H1 (cell line): ENCODE measurements around the gene RAET1L. TPM values are rescaled to one million over a fixed set of nuclear protein-coding genes. Genes with fewer than 3 reads are reported as not detected.

ENCODE experiments used
- CTCF ChIA-PET: fragments of 300-600 bp; sonication (Branson Sonifier 250); formaldehyde crosslinking; loops from one replicate; lab custom pipeline; 2021; ENCODE audit not compliant: partially characterized antibody; lab: Charles Lee
- POLR2A ChIA-PET: fragments of 300-600 bp; sonication (Branson Sonifier 250); formaldehyde crosslinking; loops from one replicate; lab custom pipeline; 2021; ENCODE audit warnings: inconsistent platforms; ENCODE audit not compliant: partially characterized antibody; lab: Charles Lee
- DNase-seq, 2 experiments: peaks; one replicate each; pipeline versions ENCODE4 v3.0.0 to v3.0.0-alpha.2; 2010 to 2022; ENCODE audit warnings: low spot score in 2 of 2, low read depth in 1 of 2, mixed read lengths in 1 of 2
- FAIRE-seq: peaks from 2 replicates; lab custom pipeline; 2011; peaks lifted over from hg19 to GRCh38; lab: Jason Lieb, UNC
- H2AFZ ChIP-seq: 2 replicates; pipeline ENCODE4 v1.8.1; 2012; ENCODE audit warnings: low read length, inconsistent platforms
- H2AK5ac ChIP-seq: 2 replicates; pipeline ENCODE4 v1.6.1; 2013; ENCODE audit warnings: low read depth, low read length
- H2BK120ac ChIP-seq: replicated peaks from 2 replicates; pipeline ENCODE3; 2013; ENCODE audit warnings: low read depth, low read length, inconsistent platforms
- H2BK12ac ChIP-seq: 2 replicates; pipeline ENCODE4 v1.6.1; 2013; ENCODE audit warnings: low read depth, low read length
- H2BK15ac ChIP-seq: 2 replicates; pipeline ENCODE4 v1.6.1; 2013; ENCODE audit warnings: low read length
- H2BK20ac ChIP-seq: 2 replicates; pipeline ENCODE4 v1.6.1; 2013; ENCODE audit warnings: low read length
- H2BK5ac ChIP-seq: 2 replicates; pipeline ENCODE4 v1.6.1; 2013; ENCODE audit warnings: low read depth, low read length
- H3K14ac ChIP-seq: 2 replicates; pipeline ENCODE4 v1.6.1; 2013; ENCODE audit warnings: inconsistent platforms; ENCODE audit not compliant: insufficient read length
- H3K18ac ChIP-seq: 2 replicates; pipeline ENCODE4 v1.6.1; 2013; ENCODE audit warnings: low read length; ENCODE audit errors: extremely low read depth
- H3K23ac ChIP-seq: 2 replicates; pipeline ENCODE4 v1.6.1; 2013; ENCODE audit warnings: inconsistent platforms; ENCODE audit not compliant: insufficient read length
- H3K23me2 ChIP-seq: 2 replicates; pipeline ENCODE4 v1.6.1; 2013; ENCODE audit warnings: low read depth, low read length
- H3K27ac ChIP-seq: 2 replicates; pipeline ENCODE4 v1.6.1; 2011; ENCODE audit warnings: low read depth, low read length, inconsistent platforms
- H3K27me3 ChIP-seq, 4 experiments: replicated peaks in 1 of 4; 1 replicate in 1 of 4; 2 replicates in 3 of 4; pipeline versions ENCODE4 v1.6.1 to v1.8.1; 2011 to 2013; ENCODE audit warnings: low read length in 3 of 4, mild to moderate bottlenecking in 3 of 4, inconsistent platforms in 2 of 4, mixed read lengths in 2 of 4, moderate library complexity in 1 of 4; ENCODE audit not compliant: control insufficient read depth in 3 of 4, insufficient read depth in 3 of 4; ENCODE audit errors: extremely low read depth in 1 of 4
- H3K36me3 ChIP-seq, 4 experiments: 2 replicates each; pipeline versions ENCODE4 v1.6.1 to v1.8.1; 2011 to 2013; ENCODE audit warnings: mild to moderate bottlenecking in 4 of 4, low read length in 3 of 4, moderate library complexity in 2 of 4, control low read depth in 1 of 4, inconsistent platforms in 1 of 4; ENCODE audit not compliant: insufficient read depth in 4 of 4, control insufficient read depth in 2 of 4
- H3K4ac ChIP-seq: replicated peaks from 2 replicates; pipeline ENCODE3; 2013; ENCODE audit warnings: low read length, low read depth, mixed read lengths, inconsistent platforms; ENCODE audit not compliant: insufficient read length
- H3K4me1 ChIP-seq, 4 experiments: replicated peaks in 1 of 4; 1 replicate in 1 of 4; 2 replicates in 3 of 4; pipeline versions ENCODE4 v1.6.1 to v1.8.1; 2011 to 2013; ENCODE audit warnings: low read length in 3 of 4, inconsistent platforms in 2 of 4, mixed read lengths in 1 of 4; ENCODE audit not compliant: insufficient read depth in 4 of 4, control insufficient read depth in 3 of 4
- H3K4me2 ChIP-seq, 2 experiments: 2 replicates each; pipeline versions ENCODE4 v1.6.1 to v1.8.1; 2011 to 2013; ENCODE audit warnings: low read depth in 2 of 2, low read length in 2 of 2, control low read depth in 1 of 2, inconsistent platforms in 1 of 2, mild to moderate bottlenecking in 1 of 2; ENCODE audit not compliant: insufficient read depth in 1 of 2
- H3K4me3 ChIP-seq, 4 experiments: fragments of 200-600, 300-600 bp in 1 of 4; sonication (generic), shearing (Covaris generic), sonication (Bioruptor Twin) in 1 of 4; 2 replicates each; pipeline versions ENCODE4 v1.5.1 to v1.8.1; 2011 to 2016; ENCODE audit warnings: low read length in 4 of 4, low read depth in 3 of 4, control low read depth in 2 of 4, inconsistent platforms in 2 of 4, mild to moderate bottlenecking in 2 of 4, mixed read lengths in 1 of 4, moderate library complexity in 1 of 4; ENCODE audit not compliant: insufficient read depth in 2 of 4; ENCODE audit errors: extremely low read depth in 1 of 4
- H3K56ac ChIP-seq: replicated peaks from 2 replicates; pipeline ENCODE3; 2013; ENCODE audit warnings: low read depth, mild to moderate bottlenecking, mixed read lengths, low read length, inconsistent platforms; ENCODE audit not compliant: insufficient read length
- H3K79me1 ChIP-seq: 2 replicates; pipeline ENCODE4 v1.6.1; 2013; ENCODE audit warnings: low read depth, low read length, control low read depth
- H3K79me2 ChIP-seq, 2 experiments: 2 replicates each; pipeline versions ENCODE4 v1.6.1 to v1.8.1; 2012 to 2013; ENCODE audit warnings: low read length in 2 of 2, mild to moderate bottlenecking in 2 of 2, inconsistent platforms in 1 of 2; ENCODE audit not compliant: insufficient read depth in 2 of 2, control insufficient read depth in 1 of 2
- H3K9ac ChIP-seq, 4 experiments: replicated peaks in 1 of 4; 1 replicate in 1 of 4; 2 replicates in 3 of 4; pipeline versions ENCODE4 v1.6.1 to v1.8.1; 2011 to 2013; ENCODE audit warnings: low read depth in 3 of 4, low read length in 3 of 4, control low read depth in 2 of 4, mild to moderate bottlenecking in 2 of 4, moderate library complexity in 2 of 4, inconsistent platforms in 1 of 4; ENCODE audit errors: extremely low read depth in 1 of 4
- H3K9me3 ChIP-seq, 2 experiments: 2 replicates each; pipeline versions ENCODE4 v1.6.1 to v1.8.1; 2012 to 2013; ENCODE audit warnings: mild to moderate bottlenecking in 2 of 2, moderate library complexity in 2 of 2, control low read depth in 1 of 2, inconsistent platforms in 1 of 2, low read depth in 1 of 2, low read length in 1 of 2, mixed read lengths in 1 of 2; ENCODE audit not compliant: insufficient read depth in 2 of 2
- H4K20me1 ChIP-seq, 2 experiments: replicated peaks in 1 of 2; 2 replicates each; pipeline versions ENCODE3 to v1.8.1; 2011 to 2013; ENCODE audit warnings: inconsistent platforms in 2 of 2, low read length in 2 of 2, mild to moderate bottlenecking in 1 of 2; ENCODE audit not compliant: insufficient read depth in 2 of 2, control insufficient read depth in 1 of 2
- H4K5ac ChIP-seq: 2 replicates; pipeline ENCODE4 v1.6.1; 2013; ENCODE audit warnings: low read length, low read depth, mixed read lengths, inconsistent platforms; ENCODE audit not compliant: insufficient read length
- H4K8ac ChIP-seq: 2 replicates; pipeline ENCODE4 v1.8.0; 2013; ENCODE audit warnings: mild to moderate bottlenecking, moderate library complexity, low read length, inconsistent platforms; ENCODE audit not compliant: insufficient read depth; ENCODE audit errors: extremely low read depth
- H4K91ac ChIP-seq: replicated peaks from 2 replicates; pipeline ENCODE3; 2013; ENCODE audit warnings: low read length, mixed read lengths, inconsistent platforms; ENCODE audit not compliant: insufficient read length
- EZH2 ChIP-seq: fragments of 200-600 bp; sonication (generic); IDR thresholded peaks from 2 replicates; pipeline ENCODE4 v1.7.1; 2012; ENCODE audit warnings: low read depth, mild to moderate bottlenecking, moderate library complexity, low read length, inconsistent platforms; ENCODE audit not compliant: severe bottlenecking
- ZNF274 ChIP-seq: IDR thresholded peaks from 2 replicates; pipeline ENCODE4 v1.7.0; 2012; ENCODE audit warnings: low read length, borderline replicate concordance; ENCODE audit errors: extremely low read depth
- WGBS, 2 experiments: shearing (Covaris generic) in 1 of 2; methylation state at CpG; one replicate each; pipeline versions ENCODE4 v1.1.6 to v1.1.7; 2013 to 2015; ENCODE audit warnings: low lambda C conversion rate in 2 of 2, mixed read lengths in 2 of 2, inconsistent platforms in 1 of 2, low coverage in 1 of 2, missing lambda C conversion rate in 1 of 2; ENCODE audit not compliant: insufficient replicate concordance in 2 of 2, insufficient coverage in 1 of 2, insufficient read length in 1 of 2; ENCODE audit errors: extremely low coverage in 1 of 2, missing lambda C conversion rate in 1 of 2; 5-methylcytosine and 5-hydroxymethylcytosine counted together
- polyA plus RNA-seq, 7 experiments: library from polyadenylated mRNA; depleted of rRNA in 3 of 7; stranded (reverse) in 5 of 7; unstranded in 2 of 7; fragments of >200 nt in 5 of 7; fragments of 200-250 nt in 2 of 7; gene quantifications; 1 replicate in 5 of 7; 2 replicates in 1 of 7; 4 replicates in 1 of 7; pipeline versions ENCODE4 v1.2.1 to v1.2.3, GENCODE V29; 2011 to 2013; ENCODE audit warnings: missing spikeins in 2 of 7, mixed read lengths in 2 of 7
- total RNA-seq: library from RNA; stranded (reverse); fragmentation: NEBNext Ultra II Directional; extraction: Animal tissue kit (Norgen Biotek cat#: 25700); gene quantifications from 2 replicates; pipeline ENCODE4 v1.2.1, GENCODE V29; 2021
- TF ChIP-seq, protein P1 (sequence below): IDR thresholded peaks from 2 replicates; pipeline ENCODE4 v1.6.1; 2011; ENCODE audit warnings: low read length, improper control_type of control experiment

Gene RAET1L
- total and polyA plus RNA-seq, 2 of the 8 experiments (the other 6 are each of a cell fraction or from before 2014, with no cell fraction given) = not detected

DNA sequence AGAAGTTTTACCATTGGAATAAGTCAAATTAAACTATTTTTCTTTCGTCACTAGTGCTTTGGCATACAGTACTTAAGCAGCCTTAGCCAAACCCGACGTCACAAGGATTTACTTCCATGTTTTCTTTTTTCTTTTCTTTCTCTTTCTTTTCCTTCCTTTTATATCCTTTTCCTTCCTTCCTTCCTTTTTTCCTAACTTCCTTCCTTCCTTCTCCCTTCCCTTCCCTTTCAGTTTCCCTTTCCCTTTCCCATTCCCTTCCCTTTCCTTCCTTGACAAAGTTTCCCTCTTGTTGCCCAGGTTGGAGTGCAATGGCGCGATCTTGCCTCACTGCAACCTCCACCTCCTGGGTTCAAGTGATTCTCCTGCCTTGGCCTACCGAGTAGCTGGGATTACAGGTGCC lies 33.7 kb upstream of the RAET1L start:
- Histone ChIP-seq H3K4me1 (no peaks in the 10 kb centered on the region), H3K23ac (no peak overlapping the region), H2BK12ac (no peak overlapping the region), H3K4ac (no peak overlapping the region), H4K20me1 (peaks cover 0 to 2% of the 10 kb centered on the region in 2 experiments), H3K36me3 (no peaks in the 10 kb centered on the region), H3K27me3 (peaks cover 0 to 2% (median 0%) of the 10 kb centered on the region in 4 experiments; a peak in 3 of 7 replicates), H3K23me2 (no peaks in the 10 kb centered on the region), H3K27ac (no peak overlapping the region), H3K4me3 (no peak overlapping the region), H3K9me3 (no peaks in the 10 kb centered on the region), H2AK5ac (no peak overlapping the region), H2BK120ac (no peak overlapping the region), H2AFZ (no peak overlapping the region), H3K9ac (no peak overlapping the region), H3K79me2 (no peaks in the 10 kb centered on the region), H3K4me2 (no peak overlapping the region), H2BK5ac (no peak overlapping the region), H3K56ac (no peak overlapping the region), H4K91ac (no peak overlapping the region), H4K5ac (no peak overlapping the region), H2BK20ac (no peak overlapping the region), H2BK15ac (no peak overlapping the region)
- CTCF ChIA-PET = interaction anchor here (0.7 to 0.8 kb wide), 2 partner anchors 51 to 742 kb away, joined by 3 to 5 read pairs; no protein-coding TSS in a partner anchor
- POLR2A ChIA-PET = no interaction called here
- 96% methylated on average over 6 of the region's 6 CpGs; no CpG with 5 or more reads in 1 of the 2 experiments for WGBS, 2 experiments
- FAIRE-seq (no peak), DNase-seq (no peak)
- TF ChIP-seq ZNF274 = no peak
- no peak for TF ChIP-seq EZH2
- TF ChIP-seq, protein P1, sequence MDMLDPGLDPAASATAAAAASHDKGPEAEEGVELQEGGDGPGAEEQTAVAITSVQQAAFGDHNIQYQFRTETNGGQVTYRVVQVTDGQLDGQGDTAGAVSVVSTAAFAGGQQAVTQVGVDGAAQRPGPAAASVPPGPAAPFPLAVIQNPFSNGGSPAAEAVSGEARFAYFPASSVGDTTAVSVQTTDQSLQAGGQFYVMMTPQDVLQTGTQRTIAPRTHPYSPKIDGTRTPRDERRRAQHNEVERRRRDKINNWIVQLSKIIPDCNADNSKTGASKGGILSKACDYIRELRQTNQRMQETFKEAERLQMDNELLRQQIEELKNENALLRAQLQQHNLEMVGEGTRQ = no peak
- TF ChIP-seq, all 59 proteins: peak for 0
- Histone ChIP-seq H4K8ac (no peak overlapping the region), H3K14ac (no peak overlapping the region), H3K18ac (no peak overlapping the region), H3K79me1 (no peaks in the 10 kb centered on the region)
